HepG2 (cell line): ENCODE measurements around the gene GNA12. TPM values are rescaled to one million over a fixed set of nuclear protein-coding genes. Genes with fewer than 3 reads are reported as not detected.

ENCODE experiments used
- ATAC-seq: fragments of 200-7000 bp; cut with Tn5 transposase; 3 replicates; pipeline ENCODE4 v1.9.1; 2020; ENCODE audit warnings: mild to moderate bottlenecking, moderate library complexity
- Bru-seq: library from RNA; stranded (reverse); fragments of 400-500 nt; gene quantifications from one replicate; lab custom pipeline; 2021; lab: Mats Ljungman, UMichigan
- BruChase-seq, 2 experiments: library from RNA; stranded (reverse); fragments of 400-500 nt; gene quantifications; one replicate each; lab custom pipeline; 2021; lab: Mats Ljungman, UMichigan
- BruUV-seq: library from RNA; stranded (reverse); fragments of 400-500 nt; replicated peaks from 2 replicates; lab custom pipeline; 2021; lab: Mats Ljungman, UMichigan
- CTCF ChIA-PET: fragments of 300-600 bp; formaldehyde crosslinking; extraction: SDS; loops from one replicate; lab custom pipeline; 2021; ENCODE audit warnings: low total read pairs, inconsistent platforms, low intra/inter-chr PET ratio; lab: Yijun Ruan, JAX
- POLR2A ChIA-PET: fragments of 350-600 bp; sonication (Branson Sonifier 250); formaldehyde crosslinking; loops from one replicate; lab custom pipeline; 2020; ENCODE audit warnings: antibody characterized with exemption, inconsistent platforms; lab: Yijun Ruan, JAX
- DNase-seq: peaks from one replicate; pipeline ENCODE4 v3.0.0-alpha.2; 2015; ENCODE audit warnings: low spot score
- FAIRE-seq: peaks from 3 replicates; lab custom pipeline; 2011; peaks lifted over from hg19 to GRCh38; lab: Jason Lieb, UNC
- H2AFZ ChIP-seq: one replicate; pipeline ENCODE4 v1.6.1; 2011; ENCODE audit warnings: low read length, inconsistent platforms
- H3K27ac ChIP-seq: fragments of 300-600 bp; 3 replicates; pipeline ENCODE4 v1.8.0; 2011; ENCODE audit warnings: mixed run types, mild to moderate bottlenecking, mixed read lengths, low read length, inconsistent platforms; ENCODE audit not compliant: insufficient read depth; ENCODE audit errors: extremely low read length
- H3K27me3 ChIP-seq, 2 experiments: fragments of 200-600 bp in 1 of 2; 2 replicates in 1 of 2; 3 replicates in 1 of 2; pipeline versions ENCODE4 v1.6.0 to v1.8.0; 2011; ENCODE audit warnings: low read length in 2 of 2, mild to moderate bottlenecking in 2 of 2, moderate library complexity in 2 of 2, inconsistent platforms in 1 of 2; ENCODE audit not compliant: insufficient read depth in 2 of 2, control insufficient read depth in 1 of 2
- H3K36me3 ChIP-seq, 2 experiments: fragments of 200-600 bp in 1 of 2; replicated peaks in 1 of 2; 2 replicates in 1 of 2; 3 replicates in 1 of 2; pipeline versions ENCODE4 v1.5.1 to v1.8.0; 2011; ENCODE audit warnings: low read length in 2 of 2, inconsistent platforms in 1 of 2; ENCODE audit not compliant: insufficient read depth in 2 of 2, control insufficient read depth in 1 of 2
- H3K4me1 ChIP-seq: 2 replicates; pipeline ENCODE4 v1.5.1; 2012; ENCODE audit warnings: low read length, inconsistent platforms; ENCODE audit not compliant: insufficient read depth
- H3K4me2 ChIP-seq: 2 replicates; pipeline ENCODE4 v1.6.0; 2011; ENCODE audit warnings: low read depth, low read length, inconsistent platforms
- H3K4me3 ChIP-seq, 3 experiments: fragments of 200-600 bp in 1 of 3; sonication (generic), shearing (Covaris generic) in 1 of 3; replicated peaks in 1 of 3; 2 replicates each; pipeline ENCODE4 v1.5.1; 2011 to 2016; ENCODE audit warnings: low read length in 3 of 3, inconsistent platforms in 2 of 3, low read depth in 2 of 3, mild to moderate bottlenecking in 2 of 3, control low read depth in 1 of 3, mixed read lengths in 1 of 3; ENCODE audit not compliant: insufficient read depth in 1 of 3
- H3K79me2 ChIP-seq: one replicate; pipeline ENCODE4 v1.6.1; 2011; ENCODE audit warnings: low read length, inconsistent platforms; ENCODE audit not compliant: insufficient read depth
- H3K9ac ChIP-seq: 2 replicates; pipeline ENCODE4 v1.6.0; 2011; ENCODE audit warnings: mild to moderate bottlenecking, low read depth, low read length, inconsistent platforms; ENCODE audit not compliant: insufficient read depth
- H3K9me3 ChIP-seq: 2 replicates; pipeline ENCODE4 v1.5.1; 2012; ENCODE audit warnings: mild to moderate bottlenecking, low read length
- H4K20me1 ChIP-seq: 2 replicates; pipeline ENCODE4 v1.6.0; 2011; ENCODE audit warnings: inconsistent platforms, mild to moderate bottlenecking, low read length, moderate library complexity; ENCODE audit not compliant: insufficient read depth
- ARID4A ChIP-seq: sonication (generic); formaldehyde crosslinking; IDR thresholded peaks from 2 replicates; pipeline ENCODE4 v1.5.0; 2020; ENCODE audit warnings: mild to moderate bottlenecking, missing genetic modification reagents, borderline replicate concordance
- E2F2 ChIP-seq: sonication (generic); formaldehyde crosslinking; IDR thresholded peaks from 2 replicates; pipeline ENCODE4 v1.4.0; 2020; ENCODE audit warnings: missing genetic modification reagents, borderline replicate concordance
- KAT8 ChIP-seq: IDR thresholded peaks from 2 replicates; pipeline ENCODE4 v1.6.1; 2016; ENCODE audit warnings: missing genetic modification reagents, missing compliant biosample characterization
- SAFB2 ChIP-seq: sonication (generic); formaldehyde crosslinking; IDR thresholded peaks from 2 replicates; pipeline ENCODE4 v1.5.1; 2020; ENCODE audit warnings: missing genetic modification reagents, low read depth, mild to moderate bottlenecking, borderline replicate concordance
- YEATS4 ChIP-seq: sonication (generic); formaldehyde crosslinking; IDR thresholded peaks from 2 replicates; pipeline ENCODE4 v1.4.0; 2020; ENCODE audit warnings: missing genetic modification reagents, borderline replicate concordance
- ZFP36L1 ChIP-seq: sonication (generic); formaldehyde crosslinking; IDR thresholded peaks from 2 replicates; pipeline ENCODE4 v1.8.0; 2022; ENCODE audit warnings: mild to moderate bottlenecking, missing genetic modification reagents, moderate library complexity
- ZKSCAN1 ChIP-seq: fragments of 150-350 bp; IDR thresholded peaks from 2 replicates; pipeline ENCODE4 v1.6.1; 2014; ENCODE audit warnings: low read length
- WGBS: methylation state at CpG from one replicate; pipeline ENCODE4 v1.1.6; 2017; ENCODE audit warnings: low lambda C conversion rate; 5-methylcytosine and 5-hydroxymethylcytosine counted together
- in situ Hi-C: cut with HindIII; loops from 2 replicates; pipeline ENCODE4 v1.10.0; 2017; ENCODE audit warnings: low pct_unique_long_range_greater_than_20kb; ENCODE audit not compliant: extremely low pct_ligation_motif_present
- intact Hi-C: fragments of 100-400 bp; cut with micrococcal nuclease; formaldehyde crosslinking; loops from one replicate; pipeline ENCODE4 v1.10.0; 2022; ENCODE audit not compliant: unreplicated experiment
- long read RNA-seq, 2 experiments: library from RNA in 1 of 2; library from polyadenylated mRNA in 1 of 2; stranded (forward) in 1 of 2; unstranded in 1 of 2; transcript quantifications; one replicate each; pipeline ENCODE4 v2.0.0, GENCODE V29; 2019 to 2022
- polyA minus RNA-seq, 3 experiments: library from RNA; depleted of rRNA, polyadenylated mRNA; stranded (reverse); fragments of >200 nt; gene quantifications; 2 replicates each; pipeline ENCODE4 v1.2.3, GENCODE V29; 2011; ENCODE audit warnings: low replicate concordance in 1 of 3
- polyA plus RNA-seq, 8 experiments: library from polyadenylated mRNA; depleted of rRNA in 3 of 8; stranded (reverse) in 7 of 8; unstranded in 1 of 8; fragments of >200 nt; fragmentation: Illumina TruSeq in 4 of 8; extraction: Trizol in 4 of 8; gene quantifications; 2 replicates each; pipeline versions ENCODE4 v1.2.1 to v1.2.3, GENCODE V29; 2011 to 2016; ENCODE audit warnings: low read depth in 4 of 8, missing spikeins in 1 of 8, mixed read lengths in 1 of 8; ENCODE audit not compliant: insufficient read depth in 1 of 8
- total RNA-seq, 5 experiments: library from RNA; depleted of rRNA; stranded (reverse); fragments of >200 nt; fragmentation: Illumina TruSeq; extraction: Trizol; gene quantifications; 2 replicates each; pipeline ENCODE4 v1.2.3, GENCODE V29; 2016; ENCODE audit warnings: low read depth in 1 of 5
- TF ChIP-seq, protein P1 (sequence below): IDR thresholded peaks from 2 replicates; pipeline ENCODE4 v1.6.1; 2016; ENCODE audit warnings: mild to moderate bottlenecking, missing biosample characterization, missing genetic modification reagents
- TF ChIP-seq, protein P2 (sequence below): sonication (generic); formaldehyde crosslinking; IDR thresholded peaks from 2 replicates; pipeline ENCODE4 v1.5.0; 2020; ENCODE audit warnings: missing genetic modification reagents

Gene GNA12
- 16.2 and 23.3 TPM in 2 replicates for total RNA-seq (2016; rRNA removed; fragmentation: Illumina TruSeq; extraction: Trizol)
- 7.2 and 7.5 TPM in 2 replicates for total RNA-seq (2016; cell fraction: cytosol; rRNA removed; fragmentation: Illumina TruSeq; extraction: Trizol; ENCODE audit: low read depth)
- 16.1 and 17.2 TPM in 2 replicates for total RNA-seq (2016; cell fraction: insoluble cytoplasmic fraction; rRNA removed; fragmentation: Illumina TruSeq; extraction: Trizol)
- total RNA-seq (2016; cell fraction: membrane; rRNA removed; fragmentation: Illumina TruSeq; extraction: Trizol): 26.9 and 27.9 TPM in 2 replicates
- total RNA-seq (2016; cell fraction: nucleus; rRNA removed; fragmentation: Illumina TruSeq; extraction: Trizol): 14.4 and 16.2 TPM in 2 replicates
- 50.9 and 68.0 TPM in 2 replicates for polyA plus RNA-seq (2011; rRNA removed)
- polyA plus RNA-seq (2011; cell fraction: cytosol; rRNA removed): 45.6 and 47.6 TPM in 2 replicates
- polyA plus RNA-seq (2011; cell fraction: nucleus; rRNA removed): 34.2 and 39.3 TPM in 2 replicates
- polyA plus RNA-seq (2012): 39.2 and 40.4 TPM in 2 replicates
- 11.0 and 12.4 TPM in 2 replicates for polyA plus RNA-seq (2016; cell fraction: cytosol; fragmentation: Illumina TruSeq; extraction: Trizol; ENCODE audit: low read depth)
- 33.6 and 42.6 TPM in 2 replicates for polyA plus RNA-seq (2016; cell fraction: insoluble cytoplasmic fraction; fragmentation: Illumina TruSeq; extraction: Trizol; ENCODE audit: low read depth)
- 39.2 and 40.8 TPM in 2 replicates for polyA plus RNA-seq (2016; cell fraction: membrane; fragmentation: Illumina TruSeq; extraction: Trizol; ENCODE audit: low read depth)
- polyA plus RNA-seq (2016; cell fraction: nucleus; fragmentation: Illumina TruSeq; extraction: Trizol; ENCODE audit: insufficient read depth, low read depth): 26.9 and 29.3 TPM in 2 replicates
- 54.6 and 166 TPM in 2 replicates for polyA minus RNA-seq (2011; rRNA and poly(A)+ RNA removed; ENCODE audit: low replicate concordance)
- polyA minus RNA-seq (2011; cell fraction: cytosol; rRNA and poly(A)+ RNA removed): 37.4 and 48.5 TPM in 2 replicates
- polyA minus RNA-seq (2011; cell fraction: nucleus; rRNA and poly(A)+ RNA removed): 30.9 and 39.8 TPM in 2 replicates
- Bru-seq, nascent RNA: percentile 77 among the genes with signal in this experiment
- BruChase-seq, experiment 1, labeled RNA remaining after a 6-hour chase: percentile 78 among the genes with signal in this experiment
- BruChase-seq, experiment 2, labeled RNA remaining after a 2-hour chase: percentile 74 among the genes with signal in this experiment
- long read RNA-seq, experiment 1, full-length matches to known transcripts: 1 of 15 reads
- long read RNA-seq, experiment 1, partial matches to known transcripts: 1 of 15 reads
- long read RNA-seq, experiment 1, other reads (novel, unspliced or antisense): 13 of 15 reads
- long read RNA-seq, experiment 2, full-length matches to known transcripts: 82 of 138 reads
- long read RNA-seq, experiment 2, partial matches to known transcripts: 5 of 138 reads
- long read RNA-seq, experiment 2, other reads (novel, unspliced or antisense): 51 of 138 reads

DNA sequence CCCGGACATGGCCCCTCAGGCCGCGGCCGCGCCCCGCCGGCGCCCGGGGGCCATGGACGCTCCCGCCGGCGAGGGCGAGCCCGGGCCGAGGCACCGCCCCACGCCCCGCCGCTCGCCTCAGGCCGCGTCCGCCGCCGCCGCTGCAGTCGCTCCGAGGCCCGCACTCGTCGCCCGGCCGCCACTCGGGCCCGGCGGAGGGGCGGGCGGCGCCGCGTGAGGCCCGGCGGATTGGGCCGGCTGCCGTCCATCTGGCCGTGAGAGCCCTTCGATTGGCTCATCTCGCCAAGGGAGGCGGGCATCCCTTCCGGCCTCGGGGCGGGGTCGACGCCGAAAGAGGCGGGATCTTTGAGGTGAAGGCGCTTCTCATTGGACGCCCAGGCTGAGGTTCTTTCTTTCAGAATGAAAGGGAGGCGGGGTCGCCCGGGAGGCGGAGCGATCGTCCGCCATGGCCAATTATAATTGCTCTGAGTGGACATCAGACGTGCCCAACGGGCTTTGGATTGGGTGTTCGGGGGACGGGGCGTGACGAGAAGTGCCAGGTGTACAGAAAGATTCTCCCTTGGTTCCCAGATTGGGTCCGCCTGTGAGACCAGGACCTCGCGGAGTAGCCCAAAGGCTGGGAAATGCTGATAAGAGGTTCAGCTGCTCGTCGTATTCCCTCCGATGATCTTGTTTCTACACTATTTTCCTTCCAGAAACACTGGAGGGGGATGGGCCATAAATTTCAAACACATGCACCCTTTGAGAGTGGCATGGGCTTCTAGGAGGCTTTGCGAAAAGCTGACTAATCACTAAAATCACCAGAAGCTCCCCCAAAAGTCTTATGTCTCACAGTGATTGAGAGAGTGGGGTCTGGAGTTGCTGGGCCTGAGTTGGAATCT is at the start of gene GNA12:
Gene GNA12, minus strand, starts transcription at position 156 of the 881 bp plus-strand sequence. Its CDS starts 147 bp downstream, at position 9.
- H3K79me2 ChIP-seq: peaks cover 43% of the 10 kb centered on the region
- 4% methylated on average over 19 of the region's 79 CpGs for WGBS
- FAIRE-seq (peak; percentile 83), ATAC-seq (peak; percentile 95), DNase-seq (peak; percentile 98)
- H3K27ac ChIP-seq: peak within 1 kb of the TSS; percentile 72
- intact Hi-C loops: loop anchor here (1.0 kb wide), 1 partner anchor 42 kb away; no protein-coding TSS in a partner anchor
- POLR2A ChIA-PET: interaction anchor here (0.6 to 1.1 kb wide), 8 partner anchors 9 to 45 kb away, joined by 3 to 5 read pairs (median 3); no protein-coding TSS in a partner anchor
- H3K9ac ChIP-seq: peak within 1 kb of the TSS; percentile 84
- no peaks in the 10 kb centered on the region for H4K20me1 ChIP-seq
- peak within 1 kb of the TSS; percentile 76 to 86 (median 86) for H3K4me3 ChIP-seq
- peaks cover 64% of the 10 kb centered on the region for H3K4me1 ChIP-seq
- CTCF ChIA-PET: no interaction called here
- H3K27me3 ChIP-seq: no peaks in the 10 kb centered on the region
- peaks cover 0 to 12% of the 10 kb centered on the region in 2 experiments; a peak in 2 of 5 replicates for H3K36me3 ChIP-seq
- no peak within 1 kb of the TSS for H2AFZ ChIP-seq
- H3K4me2 ChIP-seq: peak within 1 kb of the TSS; percentile 91
- no peaks in the 10 kb centered on the region for H3K9me3 ChIP-seq
- in situ Hi-C loops: no loop called here
- BruUV-seq: no TSS peak
- TF ChIP-seq KAT8 (CRISPR knock-in tag) (peak; percentile 55), E2F2 (CRISPR knock-in tag) (no peak), ZKSCAN1 (no peak), SAFB2 (CRISPR knock-in tag) (0 out of 2 replicates have a peak, but pooled peaks have one; percentile 62), YEATS4 (CRISPR knock-in tag) (peak; percentile 53; the same call in 1 of the 2 replicates), ARID4A (CRISPR knock-in tag) (peak; percentile 43; the same call in 1 of the 2 replicates), ZFP36L1 (CRISPR knock-in tag) (no peak)
- TF ChIP-seq, protein P1, sequence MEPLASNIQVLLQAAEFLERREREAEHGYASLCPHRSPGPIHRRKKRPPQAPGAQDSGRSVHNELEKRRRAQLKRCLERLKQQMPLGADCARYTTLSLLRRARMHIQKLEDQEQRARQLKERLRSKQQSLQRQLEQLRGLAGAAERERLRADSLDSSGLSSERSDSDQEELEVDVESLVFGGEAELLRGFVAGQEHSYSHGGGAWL: peak; percentile 41; the same call in 1 of the 2 replicates
- TF ChIP-seq, protein P2, sequence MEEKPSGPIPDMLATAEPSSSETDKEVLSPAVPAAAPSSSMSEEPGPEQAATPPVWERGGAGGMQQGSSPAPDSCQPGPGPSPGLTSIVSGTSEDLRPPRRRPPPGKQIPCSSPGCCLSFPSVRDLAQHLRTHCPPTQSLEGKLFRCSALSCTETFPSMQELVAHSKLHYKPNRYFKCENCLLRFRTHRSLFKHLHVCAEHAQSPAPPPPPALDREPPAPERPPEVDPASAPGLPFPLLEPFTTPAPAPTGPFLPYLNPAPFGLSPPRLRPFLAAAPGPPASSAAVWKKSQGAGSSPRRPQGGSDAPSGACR (CRISPR knock-in tag): no peak
